ENCODE data around the gene LHX1. TPM values are rescaled to one million over a fixed set of nuclear protein-coding genes. Genes with fewer than 3 reads are reported as not detected.

Gene LHX1
- total and polyA plus RNA-seq, 4 donors: not detected

GRCh38 chr17:36934692-36935630 lies 2.3 kb upstream of the LHX1 start:
- Histone ChIP-seq H3K4me1 (ENCODE audit: control insufficient read depth in 5 of 5, insufficient read depth in 5 of 5, low read length in 5 of 5) (peaks cover 4 to 73% (median 14%) of the 10 kb centered on the region in 5 donors), H3K27ac (ENCODE audit: low read depth in 1 of 2, low read length in 1 of 2) (no peak overlapping the region), H3K9ac (ENCODE audit: insufficient read depth in 1 of 2, low read length in 2 of 2) (no peak overlapping the region), H3K36me3 (ENCODE audit: control insufficient read depth in 4 of 4, insufficient read depth in 4 of 4, low read length in 4 of 4) (no peaks in the 10 kb centered on the region), H3K27me3 (ENCODE audit: control insufficient read depth in 3 of 3, insufficient read depth in 3 of 3, low read length in 2 of 3) (peaks cover 9 to 97% (median 91%) of the 10 kb centered on the region in 3 donors), H3K9me3 (ENCODE audit: control insufficient read depth in 4 of 4, insufficient read depth in 3 of 4, low read length in 3 of 4) (peaks cover 0 to 15% (median 0%) of the 10 kb centered on the region in 4 donors), H3K4me3 (no peak overlapping the region)
- WGBS, 2 donors: 2 to 4% methylated on average over 75 to 79 of the region's 79 CpGs
- no peak for ATAC-seq (ENCODE audit: insufficient read depth, low FRiP score)
- TF ChIP-seq CTCF (IDR thresholded peaks at IDR 0.05; ENCODE audit: control extremely low read depth, extremely low read depth): no peak
- peak in 2 of 3 donors; percentile 55 to 57 for DNase-seq

GRCh38 chr17:36935671-36936454 lies 1.4 kb upstream of the LHX1 start:
- no peak overlapping the region for H3K4me3 ChIP-seq
- WGBS, 2 donors: 3 to 4% methylated on average over 40 to 49 of the region's 49 CpGs
- no peaks in the 10 kb centered on the region for H3K36me3 ChIP-seq (ENCODE audit: control insufficient read depth in 4 of 4, insufficient read depth in 4 of 4, low read length in 4 of 4)
- TF ChIP-seq CTCF (IDR thresholded peaks at IDR 0.05; ENCODE audit: control extremely low read depth, extremely low read depth): no peak
- ATAC-seq (ENCODE audit: insufficient read depth, low FRiP score) (no peak), DNase-seq (peak in 1 of 3 donors; percentile 22)
- H3K9me3 ChIP-seq (ENCODE audit: control insufficient read depth in 4 of 4, insufficient read depth in 3 of 4, low read length in 3 of 4): peaks cover 0 to 15% (median 0%) of the 10 kb centered on the region in 4 donors
- peaks cover 9 to 97% (median 90%) of the 10 kb centered on the region in 3 donors for H3K27me3 ChIP-seq (ENCODE audit: control insufficient read depth in 3 of 3, insufficient read depth in 3 of 3, low read length in 2 of 3)
- no peak overlapping the region for H3K9ac ChIP-seq (ENCODE audit: insufficient read depth in 1 of 2, low read length in 2 of 2)
- H3K27ac ChIP-seq (ENCODE audit: low read depth in 1 of 2, low read length in 1 of 2): no peak overlapping the region
- H3K4me1 ChIP-seq (ENCODE audit: control insufficient read depth in 5 of 5, insufficient read depth in 5 of 5, low read length in 5 of 5): peaks cover 4 to 73% (median 14%) of the 10 kb centered on the region in 5 donors

GRCh38 chr17:36936455-36937000 lies 747 bp upstream of the LHX1 start:
- WGBS, 2 donors: 3 to 4% methylated on average over 58 of the region's 58 CpGs
- Histone ChIP-seq H3K4me3 (no peak overlapping the region), H3K27me3 (ENCODE audit: control insufficient read depth in 3 of 3, insufficient read depth in 3 of 3, low read length in 2 of 3) (peaks cover 9 to 97% (median 90%) of the 10 kb centered on the region in 3 donors), H3K9me3 (ENCODE audit: control insufficient read depth in 4 of 4, insufficient read depth in 3 of 4, low read length in 3 of 4) (peaks cover 0 to 17% (median 0%) of the 10 kb centered on the region in 4 donors), H3K36me3 (ENCODE audit: control insufficient read depth in 4 of 4, insufficient read depth in 4 of 4, low read length in 4 of 4) (no peaks in the 10 kb centered on the region), H3K27ac (ENCODE audit: low read depth in 1 of 2, low read length in 1 of 2) (no peak overlapping the region), H3K4me1 (ENCODE audit: control insufficient read depth in 5 of 5, insufficient read depth in 5 of 5, low read length in 5 of 5) (peaks cover 4 to 68% (median 14%) of the 10 kb centered on the region in 5 donors), H3K9ac (ENCODE audit: insufficient read depth in 1 of 2, low read length in 2 of 2) (no peak overlapping the region)
- no peak for ATAC-seq (ENCODE audit: insufficient read depth, low FRiP score)
- peak in 1 of 3 donors; percentile 56 for DNase-seq
- no peak for TF ChIP-seq CTCF (IDR thresholded peaks at IDR 0.05; ENCODE audit: control extremely low read depth, extremely low read depth)
